HCT116 (cell line): ENCODE measurements around the gene STAM2.
A peak's percentile ranks its signal among the peaks of the same experiment; 100 is the strongest.

Source experiments
- CTCF ChIP-seq, 3 experiments: fragments of 200-600 bp in 1 of 3; sonication (generic) in 1 of 3; IDR thresholded peaks in 2 of 3; conservative IDR thresholded peaks in 1 of 3; 2 replicates each; pipeline ENCODE4 v1.5.1; 2012 to 2017; ENCODE audit warnings: low read depth in 2 of 3, low read length in 2 of 3, antibody characterized with exemption in 1 of 3, borderline replicate concordance in 1 of 3, control low read depth in 1 of 3, mild to moderate bottlenecking in 1 of 3, mixed read lengths in 1 of 3, mixed run types in 1 of 3, moderate library complexity in 1 of 3; ENCODE audit not compliant: insufficient read depth in 1 of 3
- POLR2A ChIP-seq: IDR thresholded peaks from 2 replicates; pipeline ENCODE4 v1.7.0; 2011; ENCODE audit warnings: borderline replicate concordance; ENCODE audit not compliant: insufficient read depth, insufficient read length; ENCODE audit errors: extremely low read depth
- ZNF274 ChIP-seq: fragments of 200-500 bp; sonication (Bioruptor generic); IDR thresholded peaks from 2 replicates; pipeline ENCODE4 v1.6.1; 2014; ENCODE audit warnings: mild to moderate bottlenecking, low read depth, low read length, inconsistent platforms

GRCh38 chr2:152115952-152116351 lies 59.6 kb downstream of the STAM2 start:
- TF ChIP-seq CTCF (IDR thresholded peaks at IDR 0.05 in 2 of 3, conservative IDR thresholded peaks at IDR 0.05 in 1 of 3; ENCODE audit: borderline replicate concordance in 1 of 3, insufficient read depth in 1 of 3, low read depth in 2 of 3, low read length in 2 of 3) (peak in 2 of 3 experiments; percentile 23 to 26; a peak in 3 of 6 replicates), POLR2A (no peak), ZNF274 (no peak)
